ENCODE results near the gene LRRC31. TPM values are rescaled to one million over a fixed set of nuclear protein-coding genes. Genes with fewer than 3 reads are reported as not detected.

Gene LRRC31
- total and polyA plus RNA-seq, 4 donors, result 0.08 to 1.0 (median 0.29) TPM

DNA sequence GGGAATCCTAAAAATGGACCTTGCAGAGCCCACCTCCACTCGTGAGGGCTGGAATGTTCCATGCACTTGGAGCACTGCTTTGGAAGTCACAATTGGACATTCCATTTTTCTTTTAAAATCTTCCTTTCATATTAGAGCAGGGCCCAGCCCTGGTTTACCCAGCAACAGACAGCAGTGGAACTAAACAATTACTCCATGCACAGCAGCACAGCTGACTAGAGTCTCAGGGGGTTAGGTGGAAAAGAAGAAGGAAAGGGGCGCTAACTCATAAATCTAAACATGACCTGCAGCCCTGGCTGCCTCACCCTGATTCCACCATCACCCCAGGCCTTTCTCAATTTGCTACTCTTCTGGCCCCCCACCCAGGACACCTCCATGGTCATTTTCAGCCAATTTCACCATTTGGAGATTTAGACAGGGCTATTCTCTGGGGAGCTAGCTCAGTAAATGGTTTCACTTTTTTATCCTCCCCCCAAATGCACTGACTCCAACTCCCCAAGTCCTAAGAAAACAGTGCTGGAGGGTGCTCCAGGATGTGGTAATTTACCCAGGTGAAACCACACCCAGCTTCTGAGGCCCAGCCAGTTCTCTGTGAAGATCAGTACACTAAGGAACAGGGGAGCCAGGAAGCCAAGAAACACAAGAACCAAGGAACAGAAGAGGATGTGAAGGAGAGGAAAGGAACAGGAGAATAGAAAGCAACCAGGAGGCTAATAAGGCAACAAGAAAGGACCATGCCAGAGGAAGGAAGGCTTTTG is 1.6 kb upstream of the LRRC31 start:
- H3K27me3 ChIP-seq (ENCODE audit: control insufficient read depth in 3 of 3, insufficient read depth in 3 of 3, low read length in 2 of 3), result no peaks in the 10 kb centered on the region
- DNase-seq (peak in 1 of 3 donors; percentile 12), ATAC-seq (ENCODE audit: insufficient read depth, low FRiP score) (peak; percentile 68)
- no peaks in the 10 kb centered on the region for H3K4me1 ChIP-seq (ENCODE audit: control insufficient read depth in 5 of 5, insufficient read depth in 5 of 5, low read length in 5 of 5)
- TF ChIP-seq, protein P1, sequence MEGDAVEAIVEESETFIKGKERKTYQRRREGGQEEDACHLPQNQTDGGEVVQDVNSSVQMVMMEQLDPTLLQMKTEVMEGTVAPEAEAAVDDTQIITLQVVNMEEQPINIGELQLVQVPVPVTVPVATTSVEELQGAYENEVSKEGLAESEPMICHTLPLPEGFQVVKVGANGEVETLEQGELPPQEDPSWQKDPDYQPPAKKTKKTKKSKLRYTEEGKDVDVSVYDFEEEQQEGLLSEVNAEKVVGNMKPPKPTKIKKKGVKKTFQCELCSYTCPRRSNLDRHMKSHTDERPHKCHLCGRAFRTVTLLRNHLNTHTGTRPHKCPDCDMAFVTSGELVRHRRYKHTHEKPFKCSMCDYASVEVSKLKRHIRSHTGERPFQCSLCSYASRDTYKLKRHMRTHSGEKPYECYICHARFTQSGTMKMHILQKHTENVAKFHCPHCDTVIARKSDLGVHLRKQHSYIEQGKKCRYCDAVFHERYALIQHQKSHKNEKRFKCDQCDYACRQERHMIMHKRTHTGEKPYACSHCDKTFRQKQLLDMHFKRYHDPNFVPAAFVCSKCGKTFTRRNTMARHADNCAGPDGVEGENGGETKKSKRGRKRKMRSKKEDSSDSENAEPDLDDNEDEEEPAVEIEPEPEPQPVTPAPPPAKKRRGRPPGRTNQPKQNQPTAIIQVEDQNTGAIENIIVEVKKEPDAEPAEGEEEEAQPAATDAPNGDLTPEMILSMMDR (IDR thresholded peaks at IDR 0.05; ENCODE audit: control extremely low read depth, extremely low read depth), result no peak
- H3K9me3 ChIP-seq (ENCODE audit: control insufficient read depth in 4 of 4, insufficient read depth in 3 of 4, low read length in 3 of 4), result no peaks in the 10 kb centered on the region
- peak overlapping the region in 1 of 2 donors; percentile 21 for H3K27ac ChIP-seq (ENCODE audit: low read depth in 1 of 2, low read length in 1 of 2)
- H3K9ac ChIP-seq (ENCODE audit: insufficient read depth in 1 of 2, low read length in 2 of 2), result no peak overlapping the region
- H3K36me3 ChIP-seq (ENCODE audit: control insufficient read depth in 4 of 4, insufficient read depth in 4 of 4, low read length in 4 of 4), result no peaks in the 10 kb centered on the region
- WGBS, 2 donors, result 84 to 95% methylated on average over 2 of the region's 2 CpGs
- H3K4me3 ChIP-seq, result no peak overlapping the region

DNA sequence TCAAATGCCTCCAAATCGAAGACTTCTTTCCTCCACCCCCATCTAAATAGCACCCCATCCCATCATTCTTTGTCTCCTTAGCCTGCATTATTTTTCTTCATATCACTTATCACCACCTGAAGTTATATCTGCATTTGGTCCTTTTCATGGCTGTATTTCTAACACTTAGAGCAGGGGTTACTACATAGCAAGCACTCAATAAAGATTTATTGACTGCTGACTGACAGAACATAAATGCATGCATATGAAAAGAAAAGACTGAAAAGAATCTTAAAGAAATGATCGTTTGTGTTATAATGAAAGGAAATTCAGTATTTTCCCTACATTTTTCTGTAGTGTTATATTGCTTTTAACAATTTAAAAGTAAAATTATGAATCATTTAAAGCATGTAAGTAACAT is 1.4 kb downstream of the LRRC31 start:
- WGBS, 2 donors, result 85 to 95% methylated on average over 2 of the region's 2 CpGs

DNA sequence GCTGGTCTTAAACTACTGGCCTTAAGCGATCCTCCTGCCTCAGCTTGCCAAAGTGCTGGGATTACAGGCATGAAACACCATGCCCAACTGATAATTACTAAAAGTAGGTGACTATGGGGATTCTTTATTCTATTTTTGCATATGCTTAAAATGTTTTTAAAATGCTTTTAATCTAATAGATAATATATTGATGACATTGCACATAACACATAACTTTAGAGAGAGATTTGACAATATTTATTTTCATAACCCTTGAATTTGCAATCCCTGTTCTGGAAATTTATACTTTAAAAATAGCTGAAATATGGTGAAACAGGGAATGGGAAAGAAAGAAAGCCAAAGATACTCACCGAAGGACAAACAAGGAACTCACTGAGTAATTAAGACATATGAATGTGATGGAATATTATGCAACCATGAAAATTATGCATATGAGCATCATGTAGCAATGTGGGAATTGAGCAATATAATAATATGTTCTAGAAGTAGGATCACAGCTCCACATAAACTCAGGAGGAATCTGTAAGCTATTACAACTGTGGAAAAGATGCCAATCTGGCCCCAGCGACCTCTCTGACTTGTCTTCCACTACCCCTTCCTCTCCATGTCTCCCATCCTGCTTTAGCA is 2.0 kb downstream of the LRRC31 start:
- H3K27ac ChIP-seq (ENCODE audit: low read depth in 1 of 2, low read length in 1 of 2), result no peak overlapping the region
- H3K9me3 ChIP-seq (ENCODE audit: control insufficient read depth in 4 of 4, insufficient read depth in 3 of 4, low read length in 3 of 4), result no peaks in the 10 kb centered on the region
- TF ChIP-seq, protein P1 (IDR thresholded peaks at IDR 0.05; ENCODE audit: control extremely low read depth, extremely low read depth), result no peak
- no peaks in the 10 kb centered on the region for H3K36me3 ChIP-seq (ENCODE audit: control insufficient read depth in 4 of 4, insufficient read depth in 4 of 4, low read length in 4 of 4)
- H3K9ac ChIP-seq (ENCODE audit: insufficient read depth in 1 of 2, low read length in 2 of 2), result no peak overlapping the region
- H3K27me3 ChIP-seq (ENCODE audit: control insufficient read depth in 3 of 3, insufficient read depth in 3 of 3, low read length in 2 of 3), result no peaks in the 10 kb centered on the region
- 78 to 94% methylated on average over 3 of the region's 3 CpGs for WGBS, 2 donors
- no peaks in the 10 kb centered on the region for H3K4me1 ChIP-seq (ENCODE audit: control insufficient read depth in 5 of 5, insufficient read depth in 5 of 5, low read length in 5 of 5)
- no peak overlapping the region for H3K4me3 ChIP-seq
- no peak for DNase-seq
- no peak for ATAC-seq (ENCODE audit: insufficient read depth, low FRiP score)

More for the DNA sequence above, 1.4 kb downstream of the LRRC31 start:
- H3K27me3 ChIP-seq (ENCODE audit: control insufficient read depth in 3 of 3, insufficient read depth in 3 of 3, low read length in 2 of 3), result no peaks in the 10 kb centered on the region
- DNase-seq (no peak), ATAC-seq (ENCODE audit: insufficient read depth, low FRiP score) (no peak)
- no peaks in the 10 kb centered on the region for H3K4me1 ChIP-seq (ENCODE audit: control insufficient read depth in 5 of 5, insufficient read depth in 5 of 5, low read length in 5 of 5)
- H3K9me3 ChIP-seq (ENCODE audit: control insufficient read depth in 4 of 4, insufficient read depth in 3 of 4, low read length in 3 of 4), result no peaks in the 10 kb centered on the region
- H3K27ac ChIP-seq (ENCODE audit: low read depth in 1 of 2, low read length in 1 of 2), result no peak overlapping the region
- H3K4me3 ChIP-seq, result no peak overlapping the region
- TF ChIP-seq, protein P1 (IDR thresholded peaks at IDR 0.05; ENCODE audit: control extremely low read depth, extremely low read depth), result no peak
- H3K9ac ChIP-seq (ENCODE audit: insufficient read depth in 1 of 2, low read length in 2 of 2), result no peak overlapping the region
- no peaks in the 10 kb centered on the region for H3K36me3 ChIP-seq (ENCODE audit: control insufficient read depth in 4 of 4, insufficient read depth in 4 of 4, low read length in 4 of 4)
